HEK293 (cell line): Measurements from ENCODE around the gene MRPL47.
A peak's percentile ranks its signal among the peaks of the same experiment; 100 is the strongest.

Source experiments
- CTCF ChIA-PET: fragments of 350-600 bp; formaldehyde crosslinking; extraction: SDS; loops from one replicate; lab custom pipeline; 2021; ENCODE audit warnings: antibody characterized with exemption; lab: Yijun Ruan, JAX
- POLR2A ChIA-PET: fragments of 300-600 bp; formaldehyde crosslinking; extraction: SDS; loops from one replicate; lab custom pipeline; 2020; ENCODE audit warnings: antibody characterized with exemption, inconsistent platforms; lab: Yijun Ruan, JAX
- H3K27ac ChIP-seq: fragments of 200-500 bp; sonication (Bioruptor generic); 2 replicates; pipeline ENCODE4 v1.5.1; 2014; ENCODE audit warnings: low read depth, low read length, control low read depth, inconsistent platforms; ENCODE audit errors: extremely low read depth
- H3K36me3 ChIP-seq, 2 experiments: fragments of 200-500 bp in 1 of 2; sonication (Bioruptor generic) in 1 of 2; 1 replicate in 1 of 2; 2 replicates in 1 of 2; pipeline ENCODE4 v1.5.1; 2014 to 2017; ENCODE audit warnings: inconsistent platforms in 2 of 2, low read length in 2 of 2; ENCODE audit not compliant: control insufficient read depth in 2 of 2, insufficient read depth in 1 of 2
- H3K4me1 ChIP-seq: fragments of 200-500 bp; sonication (Bioruptor generic); 2 replicates; pipeline ENCODE4 v1.5.1; 2014; ENCODE audit warnings: mild to moderate bottlenecking, low read length, inconsistent platforms; ENCODE audit not compliant: control insufficient read depth, insufficient read depth
- H3K4me3 ChIP-seq: 2 replicates; pipeline ENCODE4 v1.5.1; 2011; ENCODE audit warnings: low read depth, mild to moderate bottlenecking, control low read depth, low read length, moderate library complexity
- H3K9me3 ChIP-seq: fragments of 200-500 bp; sonication (Bioruptor generic); 2 replicates; pipeline ENCODE4 v1.5.1; 2014; ENCODE audit warnings: low read depth, low read length, inconsistent platforms; ENCODE audit not compliant: control insufficient read depth, insufficient read depth
- BCL11A ChIP-seq: fragments of 450-650 bp; formaldehyde crosslinking; IDR thresholded peaks from 2 replicates; pipeline ENCODE4 v1.5.1; 2016; ENCODE audit warnings: low read depth, missing biosample characterization, missing genetic modification characterization
- GLIS2 ChIP-seq: fragments of 450-650 bp; formaldehyde crosslinking; IDR thresholded peaks from 2 replicates; pipeline ENCODE4 v1.5.1; 2016; ENCODE audit warnings: missing biosample characterization, missing genetic modification characterization
- KLF10 ChIP-seq: fragments of 450-650 bp; IDR thresholded peaks from 2 replicates; pipeline ENCODE4 v1.5.1; 2018; ENCODE audit warnings: missing biosample characterization, mild to moderate bottlenecking, missing genetic modification characterization
- OSR2 ChIP-seq: fragments of 450-650 bp; formaldehyde crosslinking; IDR thresholded peaks from 2 replicates; pipeline ENCODE4 v1.5.1; 2016; ENCODE audit warnings: missing biosample characterization, missing genetic modification characterization
- REPIN1 ChIP-seq: fragments of 450-650 bp; formaldehyde crosslinking; IDR thresholded peaks from 2 replicates; pipeline ENCODE4 v1.5.1; 2017; ENCODE audit warnings: missing biosample characterization, missing genetic modification characterization, low read depth
- SCRT2 ChIP-seq: fragments of 450-650 bp; formaldehyde crosslinking; IDR thresholded peaks from 2 replicates; pipeline ENCODE4 v1.5.1; 2016; ENCODE audit warnings: missing biosample characterization, missing genetic modification characterization
- YY1 ChIP-seq: fragments of 450-650 bp; formaldehyde crosslinking; IDR thresholded peaks from 2 replicates; pipeline ENCODE4 v1.5.1; 2018; ENCODE audit warnings: missing biosample characterization, missing genetic modification characterization
- ZBTB26 ChIP-seq: fragments of 450-650 bp; formaldehyde crosslinking; optimal IDR thresholded peaks from 2 replicates; pipeline ENCODE3; 2016; ENCODE audit warnings: missing biosample characterization, mild to moderate bottlenecking, missing genetic modification characterization
- ZBTB44 ChIP-seq: fragments of 450-650 bp; IDR thresholded peaks from 2 replicates; pipeline ENCODE4 v1.5.1; 2018; ENCODE audit warnings: missing biosample characterization, mild to moderate bottlenecking, missing genetic modification characterization
- ZNF19 ChIP-seq: fragments of 450-650 bp; formaldehyde crosslinking; IDR thresholded peaks from 2 replicates; pipeline ENCODE4; 2016; ENCODE audit warnings: missing biosample characterization, missing genetic modification characterization, low read depth
- ZNF248 ChIP-seq: fragments of 450-650 bp; formaldehyde crosslinking; IDR thresholded peaks from 2 replicates; pipeline ENCODE4 v1.5.1; 2017; ENCODE audit warnings: missing biosample characterization, missing genetic modification characterization
- ZNF292 ChIP-seq: fragments of 450-650 bp; formaldehyde crosslinking; IDR thresholded peaks from 2 replicates; pipeline ENCODE4 v1.5.1; 2016; ENCODE audit warnings: low read depth, missing biosample characterization, missing genetic modification characterization, borderline replicate concordance
- ZNF324 ChIP-seq: fragments of 450-650 bp; formaldehyde crosslinking; IDR thresholded peaks from 2 replicates; pipeline ENCODE4 v1.5.1; 2016; ENCODE audit warnings: missing biosample characterization, missing genetic modification characterization
- ZNF391 ChIP-seq: fragments of 450-650 bp; formaldehyde crosslinking; IDR thresholded peaks from 2 replicates; pipeline ENCODE4 v1.5.1; 2016; ENCODE audit warnings: low read depth, missing biosample characterization, missing genetic modification characterization, borderline replicate concordance
- ZNF510 ChIP-seq: fragments of 450-650 bp; formaldehyde crosslinking; IDR thresholded peaks from 2 replicates; pipeline ENCODE4 v1.5.1; 2018; ENCODE audit warnings: mild to moderate bottlenecking, missing genetic modification characterization, missing biosample characterization; ENCODE audit not compliant: insufficient replicate concordance
- ZNF555 ChIP-seq: fragments of 450-650 bp; formaldehyde crosslinking; conservative IDR thresholded peaks from 2 replicates; pipeline ENCODE4 v1.5.1; 2017; ENCODE audit warnings: missing biosample characterization, mild to moderate bottlenecking, missing genetic modification characterization, inconsistent platforms
- ZNF560 ChIP-seq: fragments of 450-650 bp; formaldehyde crosslinking; IDR thresholded peaks from 2 replicates; pipeline ENCODE4 v1.5.1; 2017; ENCODE audit warnings: missing biosample characterization, missing genetic modification characterization, borderline replicate concordance
- ZNF600 ChIP-seq: fragments of 450-650 bp; formaldehyde crosslinking; IDR thresholded peaks from 2 replicates; pipeline ENCODE4 v1.5.1; 2016; ENCODE audit warnings: missing biosample characterization, missing genetic modification characterization
- ZNF626 ChIP-seq: fragments of 450-650 bp; sonication (Bioruptor Pico); formaldehyde crosslinking; IDR thresholded peaks from 2 replicates; pipeline ENCODE4 v1.5.1; 2018; ENCODE audit warnings: missing biosample characterization, missing genetic modification characterization, inconsistent platforms
- ZNF629 ChIP-seq: fragments of 450-650 bp; formaldehyde crosslinking; IDR thresholded peaks from 2 replicates; pipeline ENCODE4 v1.5.1; 2017; ENCODE audit warnings: missing biosample characterization, missing genetic modification characterization
- ZNF654 ChIP-seq: fragments of 450-650 bp; formaldehyde crosslinking; IDR thresholded peaks from 2 replicates; pipeline ENCODE4 v1.5.1; 2016; ENCODE audit warnings: low read depth, missing biosample characterization, missing genetic modification characterization
- ZNF701 ChIP-seq: fragments of 450-650 bp; formaldehyde crosslinking; IDR thresholded peaks from 2 replicates; pipeline ENCODE4 v1.5.1; 2016; ENCODE audit warnings: missing biosample characterization, missing genetic modification characterization
- ZNF792 ChIP-seq: fragments of 450-650 bp; formaldehyde crosslinking; IDR thresholded peaks from 2 replicates; pipeline ENCODE4 v1.5.1; 2016; ENCODE audit warnings: missing biosample characterization, missing genetic modification characterization

Gene MRPL47

GRCh38 chr3:179560791-179561190 lies 43.6 kb downstream of the MRPL47 start (continued):
- TF ChIP-seq ZNF626 (tag by site-specific recombination) (no peak), ZNF391 (tag by site-specific recombination) (no peak)

- Histone ChIP-seq H3K36me3 (no peaks in the 10 kb centered on the region), H3K27ac (no peak overlapping the region), H3K9me3 (no peaks in the 10 kb centered on the region), H3K4me1 (no peaks in the 10 kb centered on the region), H3K4me3 (no peak overlapping the region)
- ChIA-PET POLR2A (no interaction called here), CTCF (interaction anchor here (0.6 to 1.6 kb wide), 5 partner anchors 26 to 236 kb away, joined by 3 to 4 read pairs (median 4); partner anchors contain the start of genes GNB4 and ZNF639)
- TF ChIP-seq ZNF654 (tag by site-specific recombination) (peak; percentile 71), SCRT2 (no peak), ZNF600 (peak; percentile 66; the same call in 1 of the 2 replicates)
Measured at GRCh38 chr3:179558742-179559364, 45.6 kb downstream of the MRPL47 start.

- no peak for TF ChIP-seq KLF10 (tag by site-specific recombination)
- no peak for TF ChIP-seq ZNF560 (tag by site-specific recombination)
- no peak for TF ChIP-seq ZNF701 (tag by site-specific recombination)
- TF ChIP-seq ZNF555 (tag by site-specific recombination): no peak
- TF ChIP-seq GLIS2: no peak
- no peak for TF ChIP-seq OSR2
- no peak for TF ChIP-seq ZNF510 (tag by site-specific recombination)
- no peak for TF ChIP-seq ZNF19 (tag by site-specific recombination)
- no peak for TF ChIP-seq ZNF248 (tag by site-specific recombination)
- TF ChIP-seq ZNF792 (tag by site-specific recombination): no peak
- no peak for TF ChIP-seq BCL11A (tag by site-specific recombination)
- TF ChIP-seq REPIN1 (tag by site-specific recombination): no peak
- no peak for TF ChIP-seq ZNF292 (tag by site-specific recombination)
- no peak for TF ChIP-seq YY1 (tag by site-specific recombination)
- TF ChIP-seq ZBTB44 (tag by site-specific recombination): no peak
- TF ChIP-seq ZNF629 (tag by site-specific recombination): no peak
- TF ChIP-seq ZNF324 (tag by site-specific recombination): no peak
- no peak for TF ChIP-seq ZBTB26 (tag by site-specific recombination)
- Histone ChIP-seq H3K4me3 (no peak overlapping the region), H3K9me3 (no peaks in the 10 kb centered on the region), H3K4me1 (no peaks in the 10 kb centered on the region), H3K36me3 (no peaks in the 10 kb centered on the region), H3K27ac (no peak overlapping the region)
- ChIA-PET CTCF (interaction anchor here (0.7 to 1.1 kb wide), 2 partner anchors 135 to 1319 kb away, joined by 3 to 6 read pairs; no protein-coding TSS in a partner anchor), POLR2A (interaction anchor here (0.7 to 1.4 kb wide), 2 partner anchors 11 to 143 kb away, joined by 3 to 4 read pairs; partner anchors contain the start of gene ACTL6A)
Measured at GRCh38 chr3:179551349-179552105, 52.9 kb downstream of the MRPL47 start.
